Right ventricle myocardium superior (tissue), 1 donor: ENCODE results near the gene SLC5A2. TPM values are rescaled to one million over a fixed set of nuclear protein-coding genes. Genes with fewer than 3 reads are reported as not detected.
"Not testable (repeated sequence)": the region's sequence is repeated elsewhere in the genome, so short reads cannot be mapped to it uniquely, and the experiment has no call there.

Source experiments
- ATAC-seq: fragments of 200-7000 bp; cut with Tn5 transposase; one replicate; pipeline ENCODE4 v1.9.1; 2020; ENCODE audit warnings: mild to moderate bottlenecking; ENCODE audit not compliant: poor library complexity
- DNase-seq: peaks from one replicate; pipeline ENCODE4 v3.0.0-alpha.2; 2020
- intact Hi-C: fragments of 100-400 bp; cut with DNase I; formaldehyde crosslinking; loops from one replicate; pipeline ENCODE4 v1.11.2; 2022
- total RNA-seq: library from RNA; stranded (reverse); fragmentation: NEBNext Ultra II Directional; extraction: Animal tissue kit (Norgen Biotek cat#: 25700); gene quantifications from one replicate; pipeline ENCODE4 v1.2.1, GENCODE V29; 2021
- donor health status: DM: no; HTN: yes; CAD: no; lungs with severe emphysema.

SLC5A2 gene
- total RNA-seq, 1 donor from 2014 or later, result not detected

DNA sequence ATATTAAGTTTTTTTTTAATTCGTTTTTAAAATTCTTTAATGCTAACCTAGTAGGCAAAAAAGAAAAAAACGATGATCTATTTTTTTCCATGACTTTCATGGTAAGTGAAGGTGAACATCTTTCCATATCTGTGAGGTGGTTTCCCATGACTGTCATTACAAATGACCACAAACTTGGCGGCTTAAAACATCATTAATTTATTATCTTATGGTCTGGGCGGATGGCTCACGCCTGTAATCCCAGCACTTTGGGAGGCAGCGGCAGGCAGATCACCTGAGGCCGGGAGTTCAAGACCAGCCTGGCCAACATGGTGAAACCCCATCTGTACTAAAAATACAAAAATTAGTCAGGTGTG, 55.3 kb downstream of the SLC5A2 start:
- ATAC-seq, intact Hi-C loops, DNase-seq: not testable (repeated sequence)

DNA sequence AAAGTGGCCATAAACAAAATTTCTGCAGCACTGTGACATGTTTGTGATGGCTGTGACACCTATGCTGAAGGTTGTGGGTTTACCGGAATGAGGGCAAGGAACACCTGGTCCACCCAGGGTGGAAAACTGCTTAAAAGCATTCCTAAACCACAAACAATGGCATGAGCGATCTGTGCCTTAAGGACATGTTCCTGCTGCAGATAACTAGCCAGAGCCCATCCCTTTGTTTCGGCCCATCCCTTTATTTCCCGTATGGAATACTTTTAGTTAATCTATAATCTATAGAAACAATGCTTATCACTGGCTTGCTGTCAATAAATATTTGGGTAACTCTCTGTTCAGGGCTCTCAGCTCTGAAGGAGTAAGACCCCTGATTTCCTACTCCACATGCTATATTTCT, 56.8 kb downstream of the SLC5A2 start:
- intact Hi-C loops, DNase-seq, ATAC-seq: not testable (repeated sequence)

Other genes starting within 250 kb of the SLC5A2 start
- 8.6 TPM for gene ITGAM, start 223.1 kb upstream of the SLC5A2 start, total RNA-seq
- gene ITGAX, start 127.9 kb upstream of the SLC5A2 start, total RNA-seq, result 1.2 TPM
- gene ITGAD, start 89.8 kb upstream of the SLC5A2 start, total RNA-seq, result not detected
- 1,514 TPM for gene COX6A2, start 54.8 kb upstream of the SLC5A2 start, total RNA-seq
- gene ZNF843, start 40.3 kb upstream of the SLC5A2 start, total RNA-seq, result 1.9 TPM
- gene ARMC5, start 23.6 kb upstream of the SLC5A2 start, total RNA-seq, result 5.8 TPM
- gene TGFB1I1, start 11.0 kb upstream of the SLC5A2 start, total RNA-seq, result 13.2 TPM
- gene RUSF1, start 25.3 kb downstream of the SLC5A2 start, total RNA-seq, result 20.1 TPM
- not detected for gene AHSP, start 44.8 kb downstream of the SLC5A2 start, total RNA-seq